Parathyroid adenoma (tissue), 2 donors: ENCODE results near the gene UBR2.

ENCODE experiments used
- H2AFZ ChIP-seq: fragments of 300-600 bp; sonication (generic); one replicate; pipeline ENCODE4 v1.7.0; 2017; ENCODE audit warnings: antibody characterized with exemption, mild to moderate bottlenecking
- H3K27ac ChIP-seq: fragments of 300-600 bp; sonication (generic); one replicate; pipeline ENCODE4 v1.7.0; 2017
- H3K27me3 ChIP-seq: fragments of 300-600 bp; sonication (generic); one replicate; pipeline ENCODE4 v1.7.0; 2017; ENCODE audit warnings: low read length; ENCODE audit not compliant: control insufficient read depth, insufficient read depth
- H3K36me3 ChIP-seq: fragments of 300-600 bp; sonication (generic); one replicate; pipeline ENCODE4 v1.7.0; 2017; ENCODE audit warnings: low read length; ENCODE audit not compliant: control insufficient read depth, insufficient read depth
- H3K4me1 ChIP-seq: fragments of 300-600 bp; sonication (generic); one replicate; pipeline ENCODE4 v1.7.0; 2017; ENCODE audit warnings: control low read depth
- H3K4me2 ChIP-seq: fragments of 300-600 bp; sonication (generic); one replicate; pipeline ENCODE4 v1.7.0; 2017; ENCODE audit warnings: low read length
- H3K4me3 ChIP-seq: fragments of 300-600 bp; sonication (generic); one replicate; pipeline ENCODE4 v1.7.0; 2017; ENCODE audit warnings: low read depth, low read length
- H3K79me2 ChIP-seq: fragments of 300-600 bp; sonication (generic); one replicate; pipeline ENCODE4 v1.7.0; 2017; ENCODE audit warnings: control low read depth
- H3K9ac ChIP-seq: fragments of 300-600 bp; sonication (generic); one replicate; pipeline ENCODE4 v1.7.0; 2017; ENCODE audit warnings: mild to moderate bottlenecking
- H3K9me3 ChIP-seq: fragments of 300-600 bp; sonication (generic); one replicate; pipeline ENCODE4 v1.7.0; 2017; ENCODE audit warnings: low read length; ENCODE audit not compliant: control insufficient read depth
- CTCF ChIP-seq: fragments of 300-600 bp; sonication (generic); IDR thresholded peaks from one replicate; pipeline ENCODE4 v1.7.0; 2017; ENCODE audit warnings: antibody characterized with exemption, mild to moderate bottlenecking
- donor health status: primary hyperparathyroidism.

Gene UBR2

GRCh38 chr6:42724825-42725224, 161.0 kb downstream of the UBR2 start:
- TF ChIP-seq CTCF = no peak
- no peak overlapping the region for H2AFZ ChIP-seq
- no peak overlapping the region for H3K4me2 ChIP-seq
- H3K36me3 ChIP-seq = no peaks in the 10 kb centered on the region
- no peak overlapping the region for H3K9ac ChIP-seq
- H3K27ac ChIP-seq = no peak overlapping the region
- no peaks in the 10 kb centered on the region for H3K9me3 ChIP-seq
- H3K27me3 ChIP-seq = no peaks in the 10 kb centered on the region
- no peaks in the 10 kb centered on the region for H3K79me2 ChIP-seq
- H3K4me1 ChIP-seq = peaks cover 15% of the 10 kb centered on the region
- H3K4me3 ChIP-seq = no peak overlapping the region

GRCh38 chr6:42726026-42726425, 162.2 kb downstream of the UBR2 start:
- Histone ChIP-seq H3K27ac (peak overlapping the region; percentile 66), H3K4me3 (peak overlapping the region; percentile 46), H3K9ac (no peak overlapping the region), H3K79me2 (no peaks in the 10 kb centered on the region), H3K9me3 (no peaks in the 10 kb centered on the region), H3K27me3 (no peaks in the 10 kb centered on the region), H3K4me2 (peak overlapping the region; percentile 52), H2AFZ (peak overlapping the region; percentile 72), H3K36me3 (no peaks in the 10 kb centered on the region), H3K4me1 (peaks cover 15% of the 10 kb centered on the region)
- TF ChIP-seq CTCF = no peak

GRCh38 chr6:42726485-42727086, 162.8 kb downstream of the UBR2 start:
- Histone ChIP-seq H3K27me3 (no peaks in the 10 kb centered on the region), H3K27ac (peak overlapping the region; percentile 66), H3K79me2 (no peaks in the 10 kb centered on the region), H3K9ac (no peak overlapping the region), H3K4me3 (peak overlapping the region; percentile 46), H3K4me1 (peaks cover 15% of the 10 kb centered on the region), H3K36me3 (no peaks in the 10 kb centered on the region), H3K4me2 (peak overlapping the region; percentile 52), H2AFZ (peak overlapping the region; percentile 72), H3K9me3 (no peaks in the 10 kb centered on the region)
- peak; percentile 98 for TF ChIP-seq CTCF

DNA sequence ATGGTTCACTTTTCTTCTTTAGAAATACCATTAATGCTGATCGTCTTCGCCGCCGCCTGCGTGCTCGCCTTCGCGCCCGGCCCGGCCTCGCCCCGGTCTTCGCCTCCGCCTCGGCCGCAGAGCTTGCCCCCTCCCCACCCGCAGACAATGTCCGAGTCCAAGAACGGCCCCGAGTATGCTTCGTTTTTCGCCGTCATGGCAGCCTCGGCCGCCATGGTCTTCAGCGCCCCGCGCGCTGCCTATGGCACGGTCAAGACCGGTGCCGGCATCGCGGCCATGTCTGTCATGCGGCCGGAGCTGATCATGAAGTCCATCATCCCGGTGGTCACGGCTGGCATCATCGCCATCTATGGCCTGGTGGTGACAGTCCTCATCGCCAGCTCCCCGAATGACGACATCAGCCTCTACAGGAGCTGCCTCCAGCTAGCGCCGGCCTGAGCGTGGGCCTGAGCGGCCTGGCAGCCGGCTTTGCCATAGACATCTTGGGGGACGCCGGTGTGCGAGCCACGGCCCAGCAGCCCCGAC, 163.3 kb downstream of the UBR2 start:
- H3K4me2 ChIP-seq = peak overlapping the region; percentile 52
- TF ChIP-seq CTCF = no peak
- H3K4me3 ChIP-seq = peak overlapping the region; percentile 46
- no peaks in the 10 kb centered on the region for H3K9me3 ChIP-seq
- peak overlapping the region; percentile 66 for H3K27ac ChIP-seq
- H3K36me3 ChIP-seq = no peaks in the 10 kb centered on the region
- H3K27me3 ChIP-seq = no peaks in the 10 kb centered on the region
- H3K9ac ChIP-seq = no peak overlapping the region
- peak overlapping the region; percentile 72 for H2AFZ ChIP-seq
- peaks cover 15% of the 10 kb centered on the region for H3K4me1 ChIP-seq
- no peaks in the 10 kb centered on the region for H3K79me2 ChIP-seq

- TF ChIP-seq CTCF = no peak
- Histone ChIP-seq H3K4me1 (peaks cover 15% of the 10 kb centered on the region), H3K27me3 (no peaks in the 10 kb centered on the region), H3K9me3 (no peaks in the 10 kb centered on the region), H3K27ac (no peak overlapping the region), H3K4me2 (no peak overlapping the region), H3K4me3 (no peak overlapping the region), H3K79me2 (no peaks in the 10 kb centered on the region), H2AFZ (peak overlapping the region; percentile 72), H3K36me3 (no peaks in the 10 kb centered on the region), H3K9ac (no peak overlapping the region)
Observed at GRCh38 chr6:42727627-42728026, 163.8 kb downstream of the UBR2 start.
